HEK293 (cell line): ENCODE results near the gene DND1.

Experiments used
- CTCF ChIP-seq: fragments of 450-650 bp; formaldehyde crosslinking; IDR thresholded peaks from 2 replicates; pipeline ENCODE4 v1.5.1; 2016; ENCODE audit warnings: missing biosample characterization, missing genetic modification characterization
- GLI2 ChIP-seq: fragments of 450-650 bp; formaldehyde crosslinking; IDR thresholded peaks from 2 replicates; pipeline ENCODE4; 2017; ENCODE audit warnings: missing biosample characterization, missing genetic modification characterization, low read depth, borderline replicate concordance
- IKZF3 ChIP-seq: fragments of 450-650 bp; IDR thresholded peaks from 2 replicates; pipeline ENCODE4 v1.5.0; 2018; ENCODE audit warnings: missing biosample characterization, mild to moderate bottlenecking, missing genetic modification characterization, moderate library complexity
- MZF1 ChIP-seq: fragments of 450-650 bp; formaldehyde crosslinking; IDR thresholded peaks from 2 replicates; pipeline ENCODE4 v1.5.1; 2017; ENCODE audit warnings: missing biosample characterization, missing genetic modification characterization, borderline replicate concordance
- PATZ1 ChIP-seq: fragments of 450-650 bp; formaldehyde crosslinking; IDR thresholded peaks from 2 replicates; pipeline ENCODE4 v1.5.1; 2016; ENCODE audit warnings: missing biosample characterization, missing genetic modification characterization
- PBX3 ChIP-seq: sonication (generic); formaldehyde crosslinking; IDR thresholded peaks from 2 replicates; pipeline ENCODE4 v1.8.1; 2022; ENCODE audit warnings: mild to moderate bottlenecking, moderate library complexity, missing genetic modification reagents
- REPIN1 ChIP-seq: fragments of 450-650 bp; formaldehyde crosslinking; IDR thresholded peaks from 2 replicates; pipeline ENCODE4 v1.5.1; 2017; ENCODE audit warnings: missing biosample characterization, missing genetic modification characterization, low read depth
- TCF7L2 ChIP-seq: IDR thresholded peaks from 2 replicates; pipeline ENCODE4 v1.6.1; 2011; ENCODE audit warnings: low read depth, mild to moderate bottlenecking, inconsistent platforms, low read length, moderate library complexity, borderline replicate concordance
- ZBTB49 ChIP-seq: fragments of 450-650 bp; formaldehyde crosslinking; IDR thresholded peaks from 2 replicates; pipeline ENCODE4 v1.5.1; 2016; ENCODE audit warnings: missing biosample characterization, missing genetic modification characterization, low read depth
- ZFP41 ChIP-seq: fragments of 450-650 bp; formaldehyde crosslinking; IDR thresholded peaks from 2 replicates; pipeline ENCODE4 v1.5.1; 2016; ENCODE audit warnings: missing biosample characterization, missing genetic modification characterization, borderline replicate concordance
- ZNF132 ChIP-seq: fragments of 450-650 bp; formaldehyde crosslinking; IDR thresholded peaks from 2 replicates; pipeline ENCODE4 v1.5.1; 2017; ENCODE audit warnings: missing biosample characterization, missing genetic modification characterization, borderline replicate concordance
- ZNF157 ChIP-seq: fragments of 450-650 bp; formaldehyde crosslinking; IDR thresholded peaks from 2 replicates; pipeline ENCODE4 v1.5.1; 2016; ENCODE audit warnings: missing biosample characterization, missing genetic modification characterization
- ZNF175 ChIP-seq: fragments of 450-650 bp; formaldehyde crosslinking; IDR thresholded peaks from 2 replicates; pipeline ENCODE4 v1.5.1; 2016; ENCODE audit warnings: missing biosample characterization, missing genetic modification characterization
- ZNF184 ChIP-seq: fragments of 450-650 bp; IDR thresholded peaks from 2 replicates; pipeline ENCODE4 v1.5.1; 2018; ENCODE audit warnings: missing biosample characterization, mild to moderate bottlenecking, missing genetic modification characterization
- ZNF223 ChIP-seq: fragments of 450-650 bp; formaldehyde crosslinking; IDR thresholded peaks from 2 replicates; pipeline ENCODE4 v1.5.1; 2016; ENCODE audit warnings: missing biosample characterization, missing genetic modification characterization
- ZNF391 ChIP-seq: fragments of 450-650 bp; formaldehyde crosslinking; IDR thresholded peaks from 2 replicates; pipeline ENCODE4 v1.5.1; 2016; ENCODE audit warnings: low read depth, missing biosample characterization, missing genetic modification characterization, borderline replicate concordance
- ZNF423 ChIP-seq: fragments of 450-650 bp; formaldehyde crosslinking; IDR thresholded peaks from 2 replicates; pipeline ENCODE4 v1.5.1; 2016; ENCODE audit warnings: missing biosample characterization, missing genetic modification characterization
- ZNF433 ChIP-seq: fragments of 450-650 bp; formaldehyde crosslinking; IDR thresholded peaks from 2 replicates; pipeline ENCODE4 v1.5.1; 2016; ENCODE audit warnings: missing biosample characterization, missing genetic modification characterization, low read depth
- ZNF473 ChIP-seq: fragments of 450-650 bp; formaldehyde crosslinking; IDR thresholded peaks from 2 replicates; pipeline ENCODE4 v1.5.1; 2017; ENCODE audit warnings: missing biosample characterization, missing genetic modification characterization
- ZNF544 ChIP-seq: fragments of 450-650 bp; formaldehyde crosslinking; IDR thresholded peaks from 2 replicates; pipeline ENCODE4 v1.5.0; 2017; ENCODE audit warnings: missing biosample characterization, missing genetic modification characterization
- ZNF610 ChIP-seq: fragments of 450-650 bp; formaldehyde crosslinking; IDR thresholded peaks from 2 replicates; pipeline ENCODE4 v1.5.1; 2016; ENCODE audit warnings: missing biosample characterization, missing genetic modification characterization, borderline replicate concordance
- ZNF639 ChIP-seq: fragments of 450-650 bp; formaldehyde crosslinking; IDR thresholded peaks from 2 replicates; pipeline ENCODE4 v1.5.1; 2016; ENCODE audit warnings: missing biosample characterization, missing genetic modification characterization
- ZNF692 ChIP-seq: fragments of 450-650 bp; formaldehyde crosslinking; IDR thresholded peaks from 2 replicates; pipeline ENCODE4 v1.5.1; 2016; ENCODE audit warnings: missing biosample characterization, missing genetic modification characterization
- ZNF704 ChIP-seq: fragments of 450-650 bp; formaldehyde crosslinking; IDR thresholded peaks from 2 replicates; pipeline ENCODE4 v1.5.1; 2016; ENCODE audit warnings: missing biosample characterization, missing genetic modification characterization
- ZNF837 ChIP-seq: fragments of 450-650 bp; formaldehyde crosslinking; IDR thresholded peaks from 2 replicates; pipeline ENCODE4 v1.5.1; 2016; ENCODE audit warnings: missing biosample characterization, missing genetic modification characterization
- ZSCAN5A ChIP-seq: fragments of 450-650 bp; formaldehyde crosslinking; IDR thresholded peaks from 2 replicates; pipeline ENCODE4 v1.5.1; 2016; ENCODE audit warnings: missing biosample characterization, missing genetic modification characterization

DND1 gene

GRCh38 chr5:140664359-140665119, 8.8 kb downstream of the DND1 start, which contains the start of gene WDR55 (continued):
- TF ChIP-seq GLI2 (no peak), MZF1 (no peak), PBX3 (CRISPR knock-in tag) (no peak; the same call in 1 of the 2 replicates), ZFP41 (no peak), ZNF423 (no peak), ZNF184 (no peak), ZNF692 (peak; percentile 67), ZNF157 (tag by site-specific recombination) (no peak), REPIN1 (tag by site-specific recombination) (no peak), ZNF544 (tag by site-specific recombination) (no peak), CTCF (tag by site-specific recombination) (no peak), ZNF610 (tag by site-specific recombination) (peak; percentile 46), ZNF391 (tag by site-specific recombination) (peak; percentile 33; the same call in 1 of the 2 replicates), ZSCAN5A (tag by site-specific recombination) (no peak), ZNF223 (tag by site-specific recombination) (no peak), PATZ1 (peak; percentile 84), ZNF433 (tag by site-specific recombination) (no peak), ZNF175 (no peak), ZNF639 (tag by site-specific recombination) (no peak), IKZF3 (peak; percentile 83), ZNF132 (no peak), ZNF704 (tag by site-specific recombination) (no peak), ZNF473 (tag by site-specific recombination) (no peak), ZNF837 (no peak), TCF7L2 (no peak), ZBTB49 (tag by site-specific recombination) (no peak)
